ENCODE data around the gene IRF2BPL.

IRF2BPL gene

GRCh38 chr14:76998910-76999309 lies 29.6 kb downstream of the IRF2BPL start:
- FAIRE-seq (peak; percentile 41), DNase-seq (ENCODE audit: insufficient read length, low spot score) (no peak)
- TF ChIP-seq SPI1 (IDR thresholded peaks at IDR 0.05; ENCODE audit: low read depth, low read length) (no peak), POU2F2 (IDR thresholded peaks at IDR 0.05; ENCODE audit: low read depth, low read length) (no peak), PAX5 (IDR thresholded peaks at IDR 0.05; ENCODE audit: insufficient read depth, low read length, severe bottlenecking) (no peak), TAF1 (IDR thresholded peaks at IDR 0.05; ENCODE audit: low read depth, low read length) (no peak), POLR2AphosphoS5 (IDR thresholded peaks at IDR 0.05; ENCODE audit: low read depth, low read length) (no peak), POLR2A (IDR thresholded peaks at IDR 0.05; ENCODE audit: low read depth, low read length) (no peak)

GRCh38 chr14:76997257-76997970 lies 31.1 kb downstream of the IRF2BPL start:
- no peak for FAIRE-seq
- no peak for DNase-seq (ENCODE audit: insufficient read length, low spot score)
- TF ChIP-seq POU2F2 (IDR thresholded peaks at IDR 0.05; ENCODE audit: low read depth, low read length) (no peak), PAX5 (IDR thresholded peaks at IDR 0.05; ENCODE audit: insufficient read depth, low read length, severe bottlenecking) (no peak), POLR2A (IDR thresholded peaks at IDR 0.05; ENCODE audit: low read depth, low read length) (no peak), TAF1 (IDR thresholded peaks at IDR 0.05; ENCODE audit: low read depth, low read length) (no peak), SPI1 (IDR thresholded peaks at IDR 0.05; ENCODE audit: low read depth, low read length) (no peak), POLR2AphosphoS5 (IDR thresholded peaks at IDR 0.05; ENCODE audit: low read depth, low read length) (no peak)

- TF ChIP-seq SPI1 (IDR thresholded peaks at IDR 0.05; ENCODE audit: low read depth, low read length) (no peak), POLR2A (IDR thresholded peaks at IDR 0.05; ENCODE audit: low read depth, low read length) (no peak), POU2F2 (IDR thresholded peaks at IDR 0.05; ENCODE audit: low read depth, low read length) (no peak), PAX5 (IDR thresholded peaks at IDR 0.05; ENCODE audit: insufficient read depth, low read length, severe bottlenecking) (no peak), POLR2AphosphoS5 (IDR thresholded peaks at IDR 0.05; ENCODE audit: low read depth, low read length) (no peak), TAF1 (IDR thresholded peaks at IDR 0.05; ENCODE audit: low read depth, low read length) (no peak)
- no peak for FAIRE-seq
- DNase-seq (ENCODE audit: insufficient read length, low spot score) = no peak
Observed at GRCh38 chr14:76996563-76997146, 31.9 kb downstream of the IRF2BPL start.

- no peak for DNase-seq (ENCODE audit: insufficient read length, low spot score)
- peak; percentile 54 for FAIRE-seq
- TF ChIP-seq SPI1 (IDR thresholded peaks at IDR 0.05; ENCODE audit: low read depth, low read length) = no peak
Observed at GRCh38 chr14:76995279-76996035, 33.1 kb downstream of the IRF2BPL start.

GRCh38 chr14:76993752-76994151 lies 34.8 kb downstream of the IRF2BPL start:
- DNase-seq (ENCODE audit: insufficient read length, low spot score) = no peak
- TF ChIP-seq PAX5 (IDR thresholded peaks at IDR 0.05; ENCODE audit: insufficient read depth, low read length, severe bottlenecking) = no peak
- TF ChIP-seq POLR2AphosphoS5 (IDR thresholded peaks at IDR 0.05; ENCODE audit: low read depth, low read length) = no peak
- TF ChIP-seq TAF1 (IDR thresholded peaks at IDR 0.05; ENCODE audit: low read depth, low read length) = no peak
- TF ChIP-seq SPI1 (IDR thresholded peaks at IDR 0.05; ENCODE audit: low read depth, low read length) = no peak
- TF ChIP-seq POU2F2 (IDR thresholded peaks at IDR 0.05; ENCODE audit: low read depth, low read length) = no peak
- TF ChIP-seq POLR2A (IDR thresholded peaks at IDR 0.05; ENCODE audit: low read depth, low read length) = no peak
- no peak for FAIRE-seq

GRCh38 chr14:76990084-76990483 lies 38.4 kb downstream of the IRF2BPL start:
- FAIRE-seq = no peak
- TF ChIP-seq PAX5 (IDR thresholded peaks at IDR 0.05; ENCODE audit: insufficient read depth, low read length, severe bottlenecking) = no peak
- no peak for TF ChIP-seq SPI1 (IDR thresholded peaks at IDR 0.05; ENCODE audit: low read depth, low read length)
- TF ChIP-seq POU2F2 (IDR thresholded peaks at IDR 0.05; ENCODE audit: low read depth, low read length) = no peak
- no peak for TF ChIP-seq POLR2AphosphoS5 (IDR thresholded peaks at IDR 0.05; ENCODE audit: low read depth, low read length)
- no peak for TF ChIP-seq POLR2A (IDR thresholded peaks at IDR 0.05; ENCODE audit: low read depth, low read length)
- no peak for DNase-seq (ENCODE audit: insufficient read length, low spot score)

- FAIRE-seq (no peak), DNase-seq (ENCODE audit: insufficient read length, low spot score) (no peak)
- TF ChIP-seq POLR2AphosphoS5 (IDR thresholded peaks at IDR 0.05; ENCODE audit: low read depth, low read length) (no peak), POLR2A (IDR thresholded peaks at IDR 0.05; ENCODE audit: low read depth, low read length) (no peak), POU2F2 (IDR thresholded peaks at IDR 0.05; ENCODE audit: low read depth, low read length) (no peak), SPI1 (IDR thresholded peaks at IDR 0.05; ENCODE audit: low read depth, low read length) (no peak), PAX5 (IDR thresholded peaks at IDR 0.05; ENCODE audit: insufficient read depth, low read length, severe bottlenecking) (no peak)
Observed at GRCh38 chr14:76987956-76988520, 40.5 kb downstream of the IRF2BPL start.

- FAIRE-seq (no peak), DNase-seq (ENCODE audit: insufficient read length, low spot score) (no peak)
- no peak for TF ChIP-seq POLR2A (IDR thresholded peaks at IDR 0.05; ENCODE audit: low read depth, low read length)
- no peak for TF ChIP-seq TAF1 (IDR thresholded peaks at IDR 0.05; ENCODE audit: low read depth, low read length)
- TF ChIP-seq POLR2AphosphoS5 (IDR thresholded peaks at IDR 0.05; ENCODE audit: low read depth, low read length) = no peak
- no peak for TF ChIP-seq PAX5 (IDR thresholded peaks at IDR 0.05; ENCODE audit: insufficient read depth, low read length, severe bottlenecking)
- TF ChIP-seq SPI1 (IDR thresholded peaks at IDR 0.05; ENCODE audit: low read depth, low read length) = no peak
- no peak for TF ChIP-seq POU2F2 (IDR thresholded peaks at IDR 0.05; ENCODE audit: low read depth, low read length)
Observed at GRCh38 chr14:76986231-76986565, 42.3 kb downstream of the IRF2BPL start.

GRCh38 chr14:76985540-76986230 lies 42.8 kb downstream of the IRF2BPL start:
- FAIRE-seq = no peak
- DNase-seq (ENCODE audit: insufficient read length, low spot score) = no peak
- TF ChIP-seq TAF1 (IDR thresholded peaks at IDR 0.05; ENCODE audit: low read depth, low read length) (no peak), SPI1 (IDR thresholded peaks at IDR 0.05; ENCODE audit: low read depth, low read length) (no peak), POLR2A (IDR thresholded peaks at IDR 0.05; ENCODE audit: low read depth, low read length) (no peak), PAX5 (IDR thresholded peaks at IDR 0.05; ENCODE audit: insufficient read depth, low read length, severe bottlenecking) (no peak), POU2F2 (IDR thresholded peaks at IDR 0.05; ENCODE audit: low read depth, low read length) (no peak), POLR2AphosphoS5 (IDR thresholded peaks at IDR 0.05; ENCODE audit: low read depth, low read length) (no peak)
